DND-41 (cell line): ENCODE data around the gene DNM3.

Experiments used
- EZH2 ChIP-seq: IDR thresholded peaks from 3 replicates; pipeline ENCODE4 v1.6.1; 2012; ENCODE audit warnings: borderline replicate concordance, low read depth, mild to moderate bottlenecking, moderate library complexity, low read length, inconsistent platforms; ENCODE audit not compliant: severe bottlenecking
- TF ChIP-seq, protein P1 (sequence below): IDR thresholded peaks from 2 replicates; pipeline ENCODE4 v1.5.1; 2012; ENCODE audit warnings: borderline replicate concordance, low read length, moderate library complexity, mild to moderate bottlenecking; ENCODE audit not compliant: poor library complexity, severe bottlenecking; ENCODE audit errors: extremely low read depth

DNA sequence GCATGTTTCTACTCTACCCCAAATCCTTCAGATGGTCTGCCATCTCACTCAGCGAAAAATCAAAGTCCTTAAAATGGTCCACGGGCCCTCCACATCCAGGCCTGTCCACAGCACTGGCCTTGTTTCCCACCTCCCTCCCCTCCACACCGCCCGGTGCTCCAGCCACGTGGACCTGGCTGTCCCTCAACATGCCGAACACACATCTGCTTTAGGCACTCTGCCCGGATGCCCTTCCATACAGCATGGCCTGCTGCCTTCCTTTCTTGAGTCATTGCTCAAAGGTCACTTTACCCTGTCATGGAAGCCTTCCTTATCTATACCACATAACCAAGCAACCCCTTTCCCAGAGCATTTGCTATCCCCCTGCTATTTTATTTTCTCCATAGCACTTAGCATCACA is 143.0 kb downstream of the DNM3 start:
- TF ChIP-seq, protein P1, sequence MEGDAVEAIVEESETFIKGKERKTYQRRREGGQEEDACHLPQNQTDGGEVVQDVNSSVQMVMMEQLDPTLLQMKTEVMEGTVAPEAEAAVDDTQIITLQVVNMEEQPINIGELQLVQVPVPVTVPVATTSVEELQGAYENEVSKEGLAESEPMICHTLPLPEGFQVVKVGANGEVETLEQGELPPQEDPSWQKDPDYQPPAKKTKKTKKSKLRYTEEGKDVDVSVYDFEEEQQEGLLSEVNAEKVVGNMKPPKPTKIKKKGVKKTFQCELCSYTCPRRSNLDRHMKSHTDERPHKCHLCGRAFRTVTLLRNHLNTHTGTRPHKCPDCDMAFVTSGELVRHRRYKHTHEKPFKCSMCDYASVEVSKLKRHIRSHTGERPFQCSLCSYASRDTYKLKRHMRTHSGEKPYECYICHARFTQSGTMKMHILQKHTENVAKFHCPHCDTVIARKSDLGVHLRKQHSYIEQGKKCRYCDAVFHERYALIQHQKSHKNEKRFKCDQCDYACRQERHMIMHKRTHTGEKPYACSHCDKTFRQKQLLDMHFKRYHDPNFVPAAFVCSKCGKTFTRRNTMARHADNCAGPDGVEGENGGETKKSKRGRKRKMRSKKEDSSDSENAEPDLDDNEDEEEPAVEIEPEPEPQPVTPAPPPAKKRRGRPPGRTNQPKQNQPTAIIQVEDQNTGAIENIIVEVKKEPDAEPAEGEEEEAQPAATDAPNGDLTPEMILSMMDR: no peak
- TF ChIP-seq EZH2: no peak
